Upper lobe of left lung (tissue), 4 donors: ENCODE data around the gene SELENOT.

Experiments used
- EP300 ChIP-seq, 4 donors: sonication (generic); formaldehyde crosslinking; IDR thresholded peaks; one replicate each; pipeline ENCODE4 v1.5.1; 2017; ENCODE audit warnings: antibody characterized with exemption in 4 of 4, control low read depth in 2 of 4
- POLR2A ChIP-seq, 4 donors: fragments of 450-650 bp; IDR thresholded peaks; one replicate each; pipeline ENCODE4 v1.5.1; 2016 to 2017; ENCODE audit warnings: antibody characterized with exemption in 4 of 4, mild to moderate bottlenecking in 2 of 4
- TF ChIP-seq, protein P1 (sequence below), 6 experiments: fragments of 450-650 bp in 4 of 6; fragments of 200-600 bp in 2 of 6; sonication (generic) in 2 of 6; IDR thresholded peaks; one replicate each; pipeline ENCODE4 v1.5.1; 2016 to 2019; ENCODE audit warnings: antibody characterized with exemption in 6 of 6

DNA sequence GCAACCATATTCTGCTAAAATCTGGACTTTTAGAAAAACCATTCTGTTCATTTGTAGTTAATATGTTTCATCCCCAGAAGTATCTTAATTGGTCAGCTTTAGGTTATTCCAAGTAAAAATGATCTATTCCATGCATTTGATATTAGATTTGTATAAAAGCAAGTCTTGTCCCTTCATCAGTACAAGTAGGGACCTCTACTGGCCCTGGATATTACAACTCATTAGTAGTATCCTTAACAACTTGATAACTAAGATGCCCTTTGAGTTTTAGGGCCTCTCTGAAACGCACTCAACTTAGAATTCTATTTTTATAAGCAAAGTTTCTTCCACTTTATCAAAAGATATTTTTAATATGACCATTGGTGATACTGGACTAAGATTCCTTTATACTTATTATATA lies 25.3 kb upstream of the SELENOT start:
- TF ChIP-seq, protein P1, sequence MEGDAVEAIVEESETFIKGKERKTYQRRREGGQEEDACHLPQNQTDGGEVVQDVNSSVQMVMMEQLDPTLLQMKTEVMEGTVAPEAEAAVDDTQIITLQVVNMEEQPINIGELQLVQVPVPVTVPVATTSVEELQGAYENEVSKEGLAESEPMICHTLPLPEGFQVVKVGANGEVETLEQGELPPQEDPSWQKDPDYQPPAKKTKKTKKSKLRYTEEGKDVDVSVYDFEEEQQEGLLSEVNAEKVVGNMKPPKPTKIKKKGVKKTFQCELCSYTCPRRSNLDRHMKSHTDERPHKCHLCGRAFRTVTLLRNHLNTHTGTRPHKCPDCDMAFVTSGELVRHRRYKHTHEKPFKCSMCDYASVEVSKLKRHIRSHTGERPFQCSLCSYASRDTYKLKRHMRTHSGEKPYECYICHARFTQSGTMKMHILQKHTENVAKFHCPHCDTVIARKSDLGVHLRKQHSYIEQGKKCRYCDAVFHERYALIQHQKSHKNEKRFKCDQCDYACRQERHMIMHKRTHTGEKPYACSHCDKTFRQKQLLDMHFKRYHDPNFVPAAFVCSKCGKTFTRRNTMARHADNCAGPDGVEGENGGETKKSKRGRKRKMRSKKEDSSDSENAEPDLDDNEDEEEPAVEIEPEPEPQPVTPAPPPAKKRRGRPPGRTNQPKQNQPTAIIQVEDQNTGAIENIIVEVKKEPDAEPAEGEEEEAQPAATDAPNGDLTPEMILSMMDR (IDR thresholded peaks at IDR 0.05): no peak
- TF ChIP-seq EP300 (IDR thresholded peaks at IDR 0.05) (no peak), POLR2A (IDR thresholded peaks at IDR 0.05) (no peak)
